Measurements from ENCODE around the gene IRX4. TPM values are rescaled to one million over a fixed set of nuclear protein-coding genes. Genes with fewer than 3 reads are reported as not detected.

IRX4 gene
- total RNA-seq, 2 donors from 2014 or later: not detected

GRCh38 chr5:1888541-1889251, 6.0 kb upstream of the IRX4 start:
- no peak overlapping the region for H3K27ac ChIP-seq
- H3K4me3 ChIP-seq: no peak overlapping the region
- TF ChIP-seq CTCF (IDR thresholded peaks at IDR 0.05): no peak
- no peaks in the 10 kb centered on the region for H3K9me3 ChIP-seq
- no peak for DNase-seq (ENCODE audit: low spot score)
- H3K27me3 ChIP-seq: peaks cover 8 to 27% of the 10 kb centered on the region in 2 donors
- H3K36me3 ChIP-seq: no peaks in the 10 kb centered on the region
- peaks cover 0 to 15% of the 10 kb centered on the region in 2 donors for H3K4me1 ChIP-seq

- Histone ChIP-seq H3K4me1 (peaks cover 0 to 24% of the 10 kb centered on the region in 2 donors), H3K36me3 (no peaks in the 10 kb centered on the region), H3K9me3 (no peaks in the 10 kb centered on the region), H3K27me3 (peaks cover 11 to 35% of the 10 kb centered on the region in 2 donors), H3K4me3 (peak overlapping the region in 1 of 2 donors; percentile 29), H3K27ac (no peak overlapping the region)
- DNase-seq (ENCODE audit: low spot score): no peak
- no peak for TF ChIP-seq CTCF (IDR thresholded peaks at IDR 0.05)
Measured at GRCh38 chr5:1887588-1888360, 5.0 kb upstream of the IRX4 start.

GRCh38 chr5:1886846-1887587, 4.3 kb upstream of the IRX4 start:
- peak overlapping the region in 1 of 2 donors; percentile 29 for H3K4me3 ChIP-seq
- H3K4me1 ChIP-seq: peaks cover 0 to 32% of the 10 kb centered on the region in 2 donors
- no peak for DNase-seq (ENCODE audit: low spot score)

GRCh38 chr5:1885868-1886845, 3.4 kb upstream of the IRX4 start:
- TF ChIP-seq CTCF (IDR thresholded peaks at IDR 0.05): no peak
- no peaks in the 10 kb centered on the region for H3K9me3 ChIP-seq
- no peaks in the 10 kb centered on the region for H3K36me3 ChIP-seq
- peaks cover 0 to 38% of the 10 kb centered on the region in 2 donors for H3K4me1 ChIP-seq
- peaks cover 20 to 48% of the 10 kb centered on the region in 2 donors for H3K27me3 ChIP-seq
- H3K4me3 ChIP-seq: peak overlapping the region in 1 of 2 donors; percentile 29
- DNase-seq (ENCODE audit: low spot score): no peak
- no peak overlapping the region for H3K27ac ChIP-seq

More at GRCh38 chr5:1886846-1887587, 4.3 kb upstream of the IRX4 start:
- TF ChIP-seq CTCF (IDR thresholded peaks at IDR 0.05): no peak
- no peak overlapping the region for H3K27ac ChIP-seq
- H3K36me3 ChIP-seq: no peaks in the 10 kb centered on the region
- no peaks in the 10 kb centered on the region for H3K9me3 ChIP-seq
- peaks cover 15 to 43% of the 10 kb centered on the region in 2 donors for H3K27me3 ChIP-seq

- peaks cover 23 to 54% of the 10 kb centered on the region in 2 donors for H3K27me3 ChIP-seq
- H3K9me3 ChIP-seq: no peaks in the 10 kb centered on the region
- H3K4me1 ChIP-seq: peaks cover 0 to 38% of the 10 kb centered on the region in 2 donors
- H3K27ac ChIP-seq: no peak overlapping the region
- no peak for TF ChIP-seq CTCF (IDR thresholded peaks at IDR 0.05)
- no peak overlapping the region for H3K4me3 ChIP-seq
- no peak for DNase-seq (ENCODE audit: low spot score)
- H3K36me3 ChIP-seq: no peaks in the 10 kb centered on the region
Measured at GRCh38 chr5:1885404-1885755, 2.7 kb upstream of the IRX4 start.

All from right atrium auricular region (tissue), 2 donors.